IPS-NIHi7 (cell line): Measurements from ENCODE around the gene PLK5.
"Not testable (repeated sequence)": the region's sequence is repeated elsewhere in the genome, so short reads cannot be mapped to it uniquely, and the experiment has no call there.

Experiments used
- DNase-seq: peaks from one replicate; pipeline ENCODE4 v3.0.0; 2012; ENCODE audit warnings: mixed read lengths; ENCODE audit errors: extremely low spot score

PLK5 gene, protein sequence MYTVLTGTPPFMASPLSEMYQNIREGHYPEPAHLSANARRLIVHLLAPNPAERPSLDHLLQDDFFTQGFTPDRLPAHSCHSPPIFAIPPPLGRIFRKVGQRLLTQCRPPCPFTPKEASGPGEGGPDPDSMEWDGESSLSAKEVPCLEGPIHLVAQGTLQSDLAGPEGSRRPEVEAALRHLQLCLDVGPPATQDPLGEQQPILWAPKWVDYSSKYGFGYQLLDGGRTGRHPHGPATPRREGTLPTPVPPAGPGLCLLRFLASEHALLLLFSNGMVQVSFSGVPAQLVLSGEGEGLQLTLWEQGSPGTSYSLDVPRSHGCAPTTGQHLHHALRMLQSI

DNA sequence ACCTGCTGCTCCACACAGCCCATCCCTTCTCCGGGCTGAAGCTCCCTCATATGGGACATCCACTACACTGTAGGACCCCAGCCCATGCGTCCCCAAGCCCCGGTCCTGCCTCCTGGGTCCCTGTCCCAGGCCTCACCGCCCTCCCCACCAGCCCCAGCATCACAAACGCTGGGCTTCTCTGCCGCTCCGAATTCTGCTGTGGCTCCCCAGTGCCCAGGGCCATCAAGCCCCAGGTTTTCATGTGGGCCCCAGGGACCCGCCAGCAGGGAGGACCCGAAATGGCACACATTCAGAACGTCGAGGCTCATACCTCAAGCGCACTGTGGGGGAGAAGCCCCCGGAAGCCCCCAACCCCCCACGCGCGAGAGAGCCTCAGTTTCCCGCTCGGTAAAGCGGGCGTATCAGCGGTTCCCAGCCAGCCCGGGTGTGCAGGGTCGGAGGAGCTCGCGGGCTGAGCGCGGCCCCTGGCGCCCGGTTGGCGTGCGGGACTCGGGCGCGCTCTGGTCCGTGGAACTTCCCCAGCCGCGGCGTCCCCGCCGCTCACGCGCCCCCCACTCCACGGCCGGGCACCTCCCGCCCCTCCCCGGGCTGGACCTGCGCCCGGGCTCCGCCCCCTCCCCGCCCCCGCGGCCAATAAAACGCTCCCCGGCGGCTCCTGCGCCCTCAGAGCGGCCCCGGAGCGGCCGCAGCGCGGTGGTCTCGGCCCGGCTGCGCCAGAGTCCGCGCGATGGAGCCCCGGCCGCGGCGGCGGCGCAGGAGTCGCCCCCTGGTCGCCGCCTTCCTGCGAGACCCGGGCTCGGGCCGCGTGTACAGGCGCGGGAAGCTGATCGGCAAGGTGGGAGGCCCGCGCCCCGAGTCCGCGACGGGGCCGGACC, at the start of gene PLK5:
TSS of gene PLK5 (plus strand) at position 666 of the 875 bp plus-strand sequence. CDS start 2,920 bp downstream, outside the sequence.
- peak; percentile 71 for DNase-seq

DNA sequence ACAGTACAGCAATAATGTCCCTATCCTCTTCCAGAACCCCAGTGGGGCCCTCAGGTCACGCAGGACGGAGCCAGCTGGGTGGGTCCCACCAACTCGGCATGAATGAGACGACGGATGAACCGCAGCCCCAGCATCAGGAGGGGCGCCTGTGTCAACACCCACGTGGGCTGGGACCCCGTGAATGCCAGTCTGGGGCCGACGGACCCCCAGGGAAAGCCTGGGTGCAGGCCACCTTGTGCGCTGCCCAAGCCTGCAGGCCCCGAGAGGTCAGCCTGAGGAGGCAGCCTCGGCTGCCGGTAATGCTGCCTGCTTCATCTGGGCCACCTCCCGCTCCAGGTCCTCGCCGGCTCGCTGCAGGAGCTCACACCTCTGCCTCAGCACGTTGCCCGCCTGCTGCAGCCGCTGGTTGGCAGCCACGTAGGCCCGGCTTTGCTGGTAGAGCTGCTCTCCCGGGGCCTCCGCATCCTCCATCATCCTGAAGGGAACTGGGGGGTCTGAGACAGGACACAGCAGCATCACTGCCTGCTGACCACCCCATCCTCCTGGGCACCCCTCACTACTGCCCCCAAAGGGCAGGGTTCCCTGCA, 49.0 kb upstream of the PLK5 start:
- no peak for DNase-seq

DNA sequence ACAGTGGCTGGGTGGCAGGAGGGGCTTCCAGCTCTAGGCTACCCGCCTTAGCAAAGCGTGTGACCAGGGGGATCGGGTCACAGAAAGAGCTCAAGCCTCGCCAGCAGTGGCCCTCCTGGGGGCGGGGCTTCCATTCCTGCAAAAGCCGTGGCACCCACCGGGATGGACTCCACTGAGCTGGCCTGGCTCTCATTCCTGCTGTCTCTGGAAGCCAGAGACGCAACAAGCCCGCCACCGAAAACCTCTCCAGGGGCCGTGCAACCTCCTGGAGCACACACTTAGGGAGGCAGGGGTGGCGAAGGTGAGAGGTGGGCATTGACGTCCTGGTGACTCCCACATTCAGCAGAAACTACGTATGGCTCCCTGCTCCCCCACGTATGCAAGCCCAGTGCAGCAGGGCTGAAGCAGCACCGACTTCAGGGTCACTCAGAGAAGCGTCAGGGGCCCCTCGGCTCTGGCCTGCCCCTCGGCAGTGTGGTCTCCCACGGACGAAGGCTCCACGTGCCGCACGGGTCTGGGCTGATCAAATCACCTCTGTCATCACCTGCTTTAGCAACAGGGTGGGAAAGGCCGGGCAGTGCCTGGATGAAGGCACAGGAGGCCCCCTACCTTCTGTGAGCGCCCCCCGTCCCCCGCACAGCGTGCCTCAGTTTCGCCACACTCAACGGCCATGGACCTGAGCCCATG, 48.0 kb upstream of the PLK5 start:
- no peak for DNase-seq

DNA sequence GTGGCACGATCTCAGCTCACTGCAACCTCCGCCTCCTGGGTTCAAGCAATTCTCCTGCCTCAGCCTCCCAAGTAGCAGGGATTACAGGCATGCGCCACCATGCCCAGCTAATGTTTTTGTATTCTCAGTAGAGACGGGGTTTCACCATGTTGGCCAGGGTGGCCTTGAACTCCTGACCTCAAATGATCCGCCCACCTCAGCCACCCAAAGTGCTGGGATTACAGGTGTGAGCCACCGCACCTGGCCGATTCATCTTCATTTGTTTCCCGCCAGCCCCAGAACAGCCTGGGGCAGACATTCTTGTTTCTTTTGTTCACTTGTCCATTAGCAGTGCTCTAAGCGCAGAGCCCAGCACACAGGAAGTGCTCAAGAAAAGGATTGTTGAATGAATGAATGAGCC, 46.8 kb upstream of the PLK5 start:
- DNase-seq = not testable (repeated sequence)

DNA sequence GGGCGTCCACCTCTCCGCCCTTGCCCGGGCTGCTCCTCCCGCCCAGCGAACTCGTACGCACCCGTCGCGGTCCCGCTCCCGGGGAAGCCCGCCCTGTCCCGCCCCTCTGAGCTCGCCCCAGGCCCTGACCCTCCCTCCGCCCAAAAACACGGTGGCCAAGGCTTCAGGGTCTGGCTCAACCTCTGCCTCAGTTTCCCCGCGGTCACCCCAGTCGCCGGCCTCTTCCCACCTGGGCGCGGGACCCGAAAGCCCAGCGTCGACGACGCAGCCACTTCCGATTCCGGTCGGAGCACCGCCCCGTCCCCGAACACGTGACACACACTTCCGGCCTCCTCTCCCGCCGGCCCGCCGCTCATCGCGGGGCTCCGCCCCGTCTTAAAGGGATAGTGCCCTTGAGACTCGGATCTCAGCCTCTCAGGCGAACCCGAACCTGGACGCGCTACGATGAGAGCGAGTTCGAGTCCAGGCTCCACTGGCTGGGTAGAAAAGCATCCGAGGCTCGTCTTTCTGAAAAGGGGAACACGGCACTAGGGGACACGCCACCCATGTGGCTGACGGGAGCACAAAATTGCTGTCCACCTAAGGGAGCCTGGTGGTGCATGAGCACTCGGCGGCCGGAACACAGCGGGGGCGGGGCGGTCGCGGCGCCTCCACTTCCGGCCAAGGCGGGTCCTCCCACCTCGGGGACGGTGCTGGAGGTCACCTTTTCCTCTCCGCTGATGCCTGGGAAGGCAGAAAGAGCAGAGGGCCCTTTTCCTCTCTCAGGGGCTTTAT, 44.8 kb upstream of the PLK5 start, which contains the start of gene C19orf25:
TSS of gene C19orf25 (minus strand) at position 282 of the 774 bp plus-strand sequence. CDS start 312 bp downstream, outside the sequence.
- DNase-seq = peak; percentile 94

DNA sequence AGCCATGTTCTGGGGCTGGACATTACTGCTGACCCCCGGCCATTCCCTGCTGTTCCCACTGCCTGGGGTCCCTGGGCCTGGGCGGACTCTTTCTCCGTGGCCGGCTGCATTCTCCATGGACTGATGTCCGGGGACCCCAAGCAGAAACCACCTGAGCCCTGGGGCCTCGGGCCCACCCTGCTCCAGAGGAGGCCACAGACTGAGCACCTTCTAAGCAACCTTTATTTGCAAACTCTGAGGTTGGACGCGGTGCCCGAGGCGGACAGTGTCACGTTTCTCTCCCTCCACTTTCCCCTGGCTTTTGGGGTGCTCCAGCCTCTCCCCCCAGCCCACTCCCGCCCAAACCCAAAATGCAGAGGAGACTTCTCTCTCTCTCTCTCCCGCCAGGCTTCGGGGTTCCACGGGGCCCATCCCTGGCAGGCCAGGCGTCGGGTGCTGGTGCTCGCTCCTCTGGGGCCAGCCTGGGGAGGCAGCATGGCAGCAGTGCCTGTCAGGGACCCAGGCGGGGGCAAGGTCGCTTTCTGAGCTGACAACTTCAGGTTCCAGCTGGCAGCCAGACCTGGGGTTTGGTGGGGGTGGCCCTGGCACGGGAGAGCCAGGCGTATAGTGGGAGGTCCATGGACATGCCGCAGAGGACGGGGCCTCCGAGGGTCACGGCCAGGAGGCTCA, 42.5 kb upstream of the PLK5 start:
- no peak for DNase-seq

DNA sequence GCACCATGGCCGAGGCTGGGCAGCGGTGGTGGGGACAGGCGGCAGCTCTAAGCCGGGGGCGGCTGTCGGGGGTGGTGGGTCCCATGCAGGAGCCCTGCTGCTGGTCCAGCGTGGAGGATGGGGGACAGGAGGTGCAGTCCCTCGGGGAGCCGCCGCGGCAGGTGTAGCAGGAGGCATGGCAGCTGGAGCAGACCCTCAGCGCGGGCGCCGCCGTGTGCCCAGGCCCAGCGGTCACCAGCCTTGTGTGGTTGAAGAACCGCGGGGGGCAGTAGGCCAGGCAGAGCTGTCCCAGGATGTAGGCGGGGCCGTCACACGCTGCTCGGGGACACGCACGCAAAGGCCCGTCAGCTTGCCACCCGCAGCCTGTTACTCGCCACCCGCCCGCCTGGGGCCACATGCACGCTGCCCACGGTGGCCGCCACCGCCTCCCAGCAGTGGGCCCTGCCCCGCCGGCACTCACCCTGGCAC, 42.0 kb upstream of the PLK5 start:
- no peak for DNase-seq

DNA sequence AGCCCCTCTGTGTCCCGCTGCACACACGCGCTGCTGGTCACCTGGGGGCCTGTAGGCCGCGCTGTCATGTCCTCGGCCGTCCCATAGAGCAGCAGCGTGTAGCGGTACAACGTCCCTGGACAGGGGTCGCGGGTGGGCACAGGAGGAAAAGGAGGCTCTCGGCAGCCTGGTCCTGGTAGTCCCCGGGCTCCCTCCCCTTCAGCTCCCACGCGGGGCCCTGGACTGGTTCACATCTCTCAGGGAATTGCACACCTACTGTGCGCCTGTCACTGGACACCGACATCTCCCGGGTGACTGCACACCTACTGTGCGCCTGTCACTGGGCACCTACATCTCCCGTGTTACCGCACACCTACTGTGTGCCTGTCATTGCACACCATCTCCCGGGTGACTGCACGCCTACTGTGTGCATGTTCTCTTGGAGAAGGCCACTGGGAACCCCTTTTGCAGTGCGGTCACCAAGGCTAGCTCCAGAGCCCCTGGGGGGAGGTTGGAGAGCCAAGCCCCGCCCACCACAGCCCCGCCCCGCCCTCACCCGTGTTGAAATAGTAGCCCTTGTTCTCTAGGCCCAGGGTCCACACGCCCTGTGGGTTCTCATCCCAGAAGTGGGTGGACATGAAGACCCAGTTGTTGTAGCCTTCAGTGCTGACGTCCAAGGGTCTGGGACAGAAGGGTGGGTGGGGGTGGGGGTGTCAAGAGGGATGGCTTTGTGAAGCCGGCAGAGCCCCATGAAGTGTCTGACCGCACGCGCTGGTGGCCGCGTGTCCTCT, 41.3 kb upstream of the PLK5 start:
- no peak for DNase-seq

DNA sequence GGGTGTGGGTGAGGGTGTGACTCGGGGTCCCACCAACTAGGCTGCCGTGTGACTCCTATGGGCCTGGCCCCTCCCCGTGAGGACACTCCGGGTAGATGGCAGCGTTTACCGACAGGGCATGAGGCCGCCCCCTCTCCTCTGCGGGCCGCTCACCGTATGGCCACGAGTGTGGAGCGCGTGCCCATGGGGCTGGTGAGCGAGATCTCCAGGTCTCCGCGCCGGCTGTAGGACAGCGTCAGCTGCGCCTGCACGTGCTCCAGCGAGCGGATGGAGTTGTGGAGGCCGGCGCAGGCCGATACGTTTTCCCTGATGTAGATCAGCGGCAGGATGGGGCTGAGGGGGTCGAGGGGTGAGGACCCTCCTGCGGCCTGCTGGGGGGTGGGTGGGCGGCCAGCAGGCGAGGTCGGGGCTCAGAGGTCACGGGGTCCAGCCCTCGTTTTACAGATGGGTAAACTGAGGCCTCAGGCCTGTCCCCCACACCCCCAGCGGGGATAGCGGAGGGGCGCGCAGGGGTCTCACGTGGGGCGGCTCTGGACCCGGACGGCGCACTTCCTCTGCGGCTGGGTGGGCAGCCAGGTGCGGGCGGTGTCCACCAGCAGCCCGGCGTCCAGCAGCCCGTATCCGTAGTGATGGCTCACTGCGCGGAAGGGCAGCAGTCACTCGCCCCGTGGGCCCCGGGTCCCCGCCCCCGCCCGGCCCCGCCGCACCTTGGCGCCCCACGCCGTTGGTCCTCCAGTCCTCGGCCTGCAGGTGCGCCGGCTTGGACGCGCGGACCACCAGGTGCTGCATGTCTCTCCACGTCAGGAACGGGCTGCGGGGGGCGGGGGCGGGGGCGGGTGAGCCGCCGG, 40.5 kb upstream of the PLK5 start:
- DNase-seq = no peak

DNA sequence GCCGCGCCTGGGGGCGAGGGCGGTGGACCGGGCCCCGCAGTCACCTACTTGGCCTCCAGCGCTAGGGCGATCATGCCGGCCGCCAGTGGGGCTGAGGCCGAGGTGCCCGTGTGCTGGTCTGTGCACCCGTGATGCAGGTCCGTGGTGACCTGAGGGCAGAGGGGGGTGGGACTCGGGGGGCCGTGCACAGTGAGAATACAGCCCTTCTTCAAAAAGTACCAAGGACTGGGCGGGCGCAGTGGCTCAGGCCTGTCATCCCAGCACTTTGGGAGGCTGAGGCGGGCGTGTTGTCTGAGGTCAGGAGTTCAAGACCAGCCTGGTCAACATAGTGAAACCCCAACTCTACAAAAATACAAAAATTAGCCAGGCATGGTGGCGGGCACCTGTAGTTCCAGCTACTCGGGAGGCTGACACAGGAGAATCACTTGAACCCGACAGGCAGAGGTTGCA, 39.9 kb upstream of the PLK5 start:
- DNase-seq = no peak

DNA sequence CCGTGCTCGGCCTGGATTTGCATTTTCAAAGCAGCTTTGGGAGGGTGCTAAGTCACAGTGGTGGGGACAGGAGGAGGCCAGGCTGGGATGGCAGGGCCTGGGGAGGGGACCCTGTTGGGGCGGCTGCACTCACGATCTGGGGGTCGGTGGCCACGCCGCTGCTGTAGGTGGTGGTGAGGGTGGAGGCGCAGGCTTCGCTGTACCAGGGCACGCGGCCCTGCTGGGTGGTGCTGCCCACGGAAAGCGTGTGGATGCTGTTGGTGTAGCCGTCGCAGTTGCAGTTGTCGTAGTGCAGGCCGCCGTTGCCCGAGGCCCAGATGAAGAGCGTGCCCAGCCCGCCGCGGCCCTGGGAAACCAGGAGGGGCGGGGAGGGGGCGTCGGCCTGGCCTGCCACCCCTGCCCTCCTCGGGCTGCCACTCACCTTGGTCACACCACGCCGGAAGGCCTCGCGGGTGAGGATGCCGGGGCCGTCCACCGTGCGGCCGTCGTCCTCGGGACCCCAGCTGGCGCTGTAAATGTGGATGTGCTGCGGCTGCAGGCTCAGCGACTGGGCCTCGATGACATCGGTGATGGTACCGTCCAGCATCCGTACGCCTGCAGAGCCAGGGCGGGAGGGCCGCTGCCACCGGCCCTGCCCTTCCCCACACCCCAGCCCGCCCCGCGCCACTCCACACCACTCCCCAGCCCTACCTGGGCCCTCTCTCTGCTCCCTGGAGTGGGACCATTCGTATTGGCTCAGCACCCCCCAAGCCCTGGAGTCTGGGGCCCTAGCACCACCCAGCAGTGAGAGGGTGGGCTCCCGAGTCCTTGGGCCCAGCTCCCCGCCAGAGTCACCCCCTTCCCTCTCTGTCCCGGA, 36.9 kb upstream of the PLK5 start:
- DNase-seq = no peak

DNA sequence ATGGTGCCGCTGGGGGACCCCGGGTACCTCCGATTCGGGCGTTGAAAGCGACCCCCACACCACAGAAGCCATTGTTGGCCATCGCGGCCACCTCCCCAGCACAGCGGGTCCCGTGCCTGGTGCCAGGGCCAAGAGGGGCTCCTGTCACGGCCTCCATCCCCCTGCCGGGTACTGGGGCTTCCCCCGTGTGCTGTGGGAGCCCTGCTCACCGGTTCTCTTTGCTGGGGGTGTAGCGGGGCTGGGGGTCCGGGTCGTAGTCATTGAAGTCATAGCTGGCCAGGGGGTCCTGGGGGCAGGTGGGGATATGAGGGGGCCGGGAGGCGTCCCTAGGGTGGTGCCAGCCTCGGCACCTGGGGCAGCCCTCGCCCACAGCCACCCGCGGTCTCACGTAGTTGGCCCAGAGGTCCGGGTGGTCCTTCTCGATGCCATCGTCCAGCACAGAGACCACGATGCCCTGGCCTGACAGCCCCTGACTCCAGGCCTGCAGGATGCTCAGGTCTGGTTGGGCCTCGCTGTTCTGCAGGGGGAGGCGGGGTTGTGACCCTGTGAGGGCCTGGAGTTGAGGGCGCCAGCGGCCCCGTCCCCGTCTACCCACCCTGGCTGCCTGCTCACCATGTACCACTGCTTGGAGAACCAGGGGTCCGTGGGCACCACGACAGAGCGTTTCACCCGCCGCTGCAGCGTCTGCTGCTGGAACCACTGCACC, 36.1 kb upstream of the PLK5 start:
- DNase-seq = no peak

DNA sequence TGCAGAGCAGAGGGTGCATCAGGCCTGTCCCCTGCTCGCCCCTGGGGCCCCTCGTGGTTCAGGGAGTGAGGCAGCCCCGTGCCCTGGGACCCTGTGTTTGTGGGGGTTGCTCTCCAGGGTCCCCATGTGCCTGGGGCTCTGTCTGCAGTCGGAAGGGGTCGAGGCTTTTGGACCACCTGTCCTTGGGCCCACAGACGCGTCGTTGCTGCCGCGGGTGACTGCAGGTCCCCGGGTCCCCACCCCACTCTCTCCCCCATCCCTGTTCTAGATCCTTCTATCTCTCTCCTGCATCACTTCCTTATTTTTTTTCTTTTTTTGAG, 35.6 kb upstream of the PLK5 start:
- DNase-seq = no peak

DNA sequence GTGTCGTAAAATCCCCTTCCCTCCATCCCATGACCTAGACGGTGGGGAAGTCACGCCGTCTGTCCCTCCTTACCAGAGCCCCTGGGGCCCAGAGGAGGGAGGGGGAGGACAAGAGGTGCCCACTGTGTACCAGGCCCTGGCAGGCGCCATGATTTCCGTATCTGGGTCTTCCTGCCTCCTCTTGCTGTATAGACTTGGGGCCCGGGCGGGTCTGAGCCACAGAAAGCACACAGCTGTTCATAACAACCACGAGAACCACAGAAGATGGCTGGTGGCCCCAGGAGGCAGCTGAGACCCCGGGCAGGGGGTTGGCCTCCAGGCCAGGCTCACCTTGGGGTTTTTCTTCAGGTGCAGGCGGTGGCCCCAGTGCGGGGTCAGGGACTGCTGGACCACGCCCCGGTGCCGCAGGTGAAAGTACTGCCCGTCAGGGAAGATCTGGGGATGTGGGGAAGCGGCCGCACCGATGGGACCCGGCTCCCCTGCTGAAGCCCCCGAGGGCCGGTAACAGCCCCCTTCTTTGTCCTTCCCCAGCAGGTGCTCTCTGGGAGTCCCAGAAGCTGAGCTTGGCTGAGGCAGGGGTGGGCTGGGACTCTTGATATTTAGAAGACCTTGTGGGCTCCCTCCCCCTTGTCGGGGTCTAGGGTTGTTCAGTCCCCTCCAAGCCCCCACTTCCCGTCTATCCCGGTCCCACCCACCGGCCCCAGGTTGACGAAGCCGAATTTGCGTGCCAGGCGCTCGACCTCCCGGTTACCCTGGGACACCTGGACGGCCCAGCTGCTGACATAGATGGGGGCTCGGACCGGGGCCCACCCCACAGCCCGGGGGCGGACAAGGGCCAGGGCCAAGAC, 34.2 kb upstream of the PLK5 start:
- DNase-seq = no peak

DNA sequence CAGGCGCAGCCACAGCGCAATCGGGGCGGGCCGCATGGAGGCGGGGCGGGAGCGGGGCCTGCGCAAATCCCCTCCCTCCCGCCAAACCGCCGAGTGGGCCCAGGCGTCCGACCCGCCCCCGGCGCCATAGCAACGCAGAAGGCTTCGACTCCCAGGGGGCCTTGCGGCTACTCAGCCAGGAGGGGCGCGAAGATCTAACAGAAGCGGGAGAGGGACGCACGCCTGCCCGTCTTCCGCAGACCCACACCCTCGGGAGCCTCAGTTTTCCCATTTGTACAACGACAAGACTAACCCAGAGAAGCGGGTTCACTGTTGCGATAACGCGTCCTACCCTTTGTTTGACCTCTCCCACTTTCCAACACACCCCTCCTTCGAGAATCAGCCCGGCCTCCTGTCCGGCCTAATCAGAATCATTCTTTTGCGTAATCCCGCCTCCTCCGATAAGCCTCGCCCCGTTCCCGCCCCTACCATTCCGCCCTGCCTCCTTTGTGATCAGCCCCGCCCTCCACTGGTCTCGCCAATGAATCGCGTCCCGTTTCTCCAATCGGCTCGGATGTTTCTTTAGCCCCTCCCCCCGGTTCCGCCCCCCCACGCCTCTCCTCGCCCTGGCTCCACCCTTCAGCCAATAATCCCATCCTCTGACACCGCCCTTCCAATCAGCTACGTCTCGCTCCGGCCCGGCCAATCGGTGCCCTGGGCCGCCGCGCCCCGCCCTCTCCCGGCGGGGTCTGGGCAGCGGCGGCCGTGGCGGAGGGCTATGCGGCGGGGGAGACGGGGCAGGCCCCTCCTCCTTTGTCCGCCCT, 33.4 kb upstream of the PLK5 start, which contains the start of gene PCSK4:
TSS of gene PCSK4 (minus strand) at position 40 of the 803 bp plus-strand sequence. CDS start at position 36, 4 bp downstream.
- DNase-seq = peak; percentile 98
